GM18868 (cell line): Measurements from ENCODE around the gene KLRC1.
"Not testable (repeated sequence)": the region's sequence is repeated elsewhere in the genome, so short reads cannot be mapped to it uniquely, and the experiment has no call there.

ENCODE experiments used
- ATAC-seq: cut with Tn5 transposase; IDR thresholded peaks from one replicate; pipeline ENCODE4 v1.9.1; 2021; ENCODE audit warnings: mild to moderate bottlenecking, moderate library complexity; ENCODE audit not compliant: unreplicated experiment

KLRC1 gene

GRCh38 chr12:10424260-10424899, 28.8 kb downstream of the KLRC1 start:
- not testable (repeated sequence) for ATAC-seq

- not testable (repeated sequence) for ATAC-seq
These were observed 31.0 kb downstream of the KLRC1 start for GRCh38 chr12:10422159-10422558.

GRCh38 chr12:10420334-10420733, 32.8 kb downstream of the KLRC1 start, which contains the start of gene KLRC3:
TSS of gene KLRC3 (minus strand) at chr12:10420595. CDS start at chr12:10420550, 45 bp downstream.
- not testable (repeated sequence) for ATAC-seq

- ATAC-seq = no peak
These were observed 43.8 kb downstream of the KLRC1 start, which contains the start of gene KLRC4 for GRCh38 chr12:10409392-10409791. TSS of gene KLRC4 (minus strand) at chr12:10409757. CDS start at chr12:10409575, 182 bp downstream.

GRCh38 chr12:10408842-10409241, 44.3 kb downstream of the KLRC1 start:
- no peak for ATAC-seq

- ATAC-seq = no peak
These were observed 46.5 kb downstream of the KLRC1 start for GRCh38 chr12:10406725-10407124.

GRCh38 chr12:10405294-10405693, 47.9 kb downstream of the KLRC1 start:
- ATAC-seq = no peak

GRCh38 chr12:10404798-10405197, 48.4 kb downstream of the KLRC1 start:
- ATAC-seq = no peak

GRCh38 chr12:10400829-10401228, 52.3 kb downstream of the KLRC1 start:
- ATAC-seq = no peak

GRCh38 chr12:10398168-10398567, 55.0 kb downstream of the KLRC1 start:
- ATAC-seq = no peak

GRCh38 chr12:10397296-10397695, 55.9 kb downstream of the KLRC1 start:
- ATAC-seq = no peak

GRCh38 chr12:10396176-10396575, 57.0 kb downstream of the KLRC1 start:
- not testable (repeated sequence) for ATAC-seq
